Fibroblast of skin of right biceps (primary cell): Measurements from ENCODE around the gene DPP9.

Source experiments
- DNase-seq: peaks from one replicate; pipeline ENCODE4 v3.0.0-alpha.2; 2013

Gene DPP9

GRCh38 chr19:4653793-4654436 lies 69.7 kb downstream of the DPP9 start:
- no peak for DNase-seq

GRCh38 chr19:4652075-4652474 lies 71.6 kb downstream of the DPP9 start:
- DNase-seq, result no peak

GRCh38 chr19:4650159-4650558 lies 73.5 kb downstream of the DPP9 start:
- DNase-seq, result no peak

- no peak for DNase-seq
Measured at GRCh38 chr19:4649392-4650047, 74.1 kb downstream of the DPP9 start.

GRCh38 chr19:4647676-4648644 lies 75.7 kb downstream of the DPP9 start:
- peak; percentile 31 for DNase-seq

GRCh38 chr19:4645718-4646117 lies 77.9 kb downstream of the DPP9 start:
- no peak for DNase-seq

GRCh38 chr19:4642625-4643024 lies 81.0 kb downstream of the DPP9 start:
- DNase-seq, result no peak

- DNase-seq, result no peak
Measured at GRCh38 chr19:4641132-4641531, 82.5 kb downstream of the DPP9 start.

- DNase-seq, result no peak
Measured at GRCh38 chr19:4640247-4641000, 83.2 kb downstream of the DPP9 start.

- DNase-seq, result no peak
Measured at GRCh38 chr19:4639531-4640246, 84.0 kb downstream of the DPP9 start.

GRCh38 chr19:4638828-4639530 lies 84.7 kb downstream of the DPP9 start, which contains the start of gene TNFAIP8L1:
Gene TNFAIP8L1 (plus strand): TSS chr19:4639516. CDS start chr19:4651870, 12,354 bp downstream.
- peak; percentile 96 for DNase-seq

GRCh38 chr19:4638317-4638716 lies 85.3 kb downstream of the DPP9 start:
- no peak for DNase-seq

- no peak for DNase-seq
Measured at GRCh38 chr19:4636761-4637160, 86.9 kb downstream of the DPP9 start.

GRCh38 chr19:4636151-4636717 lies 87.4 kb downstream of the DPP9 start:
- DNase-seq, result peak; percentile 60

GRCh38 chr19:4635754-4636116 lies 87.9 kb downstream of the DPP9 start:
- no peak for DNase-seq

- peak; percentile 75 for DNase-seq
Measured at GRCh38 chr19:4633140-4633967, 90.3 kb downstream of the DPP9 start.
